Left ventricle myocardium superior (tissue), 1 donor: ENCODE results near the gene PRLH. TPM values are rescaled to one million over a fixed set of nuclear protein-coding genes. Genes with fewer than 3 reads are reported as not detected.

Experiments
- ATAC-seq: fragments of 200-7000 bp; cut with Tn5 transposase; one replicate; pipeline ENCODE4 v1.9.1; 2020; ENCODE audit warnings: mild to moderate bottlenecking, moderate library complexity
- DNase-seq: peaks from one replicate; pipeline ENCODE4 v3.0.0-alpha.2; 2020
- intact Hi-C: fragments of 100-400 bp; cut with micrococcal nuclease; formaldehyde crosslinking; loops from one replicate; pipeline ENCODE4 v1.11.0; 2022
- total RNA-seq: library from RNA; stranded (reverse); fragmentation: NEBNext Ultra II Directional; extraction: Animal tissue kit (Norgen Biotek cat#: 25700); gene quantifications from one replicate; pipeline ENCODE4 v1.2.1, GENCODE V29; 2021
- donor health status: DM: no; HTN: yes; CAD: no; lungs with severe emphysema.

PRLH gene
- total RNA-seq, 1 donor from 2014 or later = not detected

- no peak for DNase-seq
- intact Hi-C loops = no loop called here
- no peak for ATAC-seq
Measured at GRCh38 chr2:237538001-237538720, 28.2 kb upstream of the PRLH start.

- intact Hi-C loops = no loop called here
- ATAC-seq (no peak), DNase-seq (no peak)
Measured at GRCh38 chr2:237538901-237539300, 27.5 kb upstream of the PRLH start.

GRCh38 chr2:237539681-237540080, 26.7 kb upstream of the PRLH start:
- intact Hi-C loops = no loop called here
- no peak for DNase-seq
- ATAC-seq = peak; percentile 69

GRCh38 chr2:237540223-237540775, 26.1 kb upstream of the PRLH start:
- intact Hi-C loops = no loop called here
- ATAC-seq = peak; percentile 39

GRCh38 chr2:237540823-237541222, 25.6 kb upstream of the PRLH start:
- intact Hi-C loops = no loop called here
- ATAC-seq (peak; percentile 93), DNase-seq (peak; percentile 80)

More at GRCh38 chr2:237540223-237540775, 26.1 kb upstream of the PRLH start:
- DNase-seq = no peak

GRCh38 chr2:237541243-237541642, 25.1 kb upstream of the PRLH start:
- DNase-seq (no peak), ATAC-seq (peak; percentile 4)
- intact Hi-C loops = no loop called here

- intact Hi-C loops = no loop called here
- ATAC-seq (no peak), DNase-seq (no peak)
Measured at GRCh38 chr2:237542001-237542704, 24.2 kb upstream of the PRLH start.

- no peak for DNase-seq
- ATAC-seq = no peak
- intact Hi-C loops = no loop called here
Measured at GRCh38 chr2:237546040-237546875, 20.1 kb upstream of the PRLH start.

- intact Hi-C loops = no loop called here
- DNase-seq (no peak), ATAC-seq (no peak)
Measured at GRCh38 chr2:237546876-237547395, 19.4 kb upstream of the PRLH start.

GRCh38 chr2:237547841-237548416, 18.4 kb upstream of the PRLH start:
- no peak for DNase-seq
- ATAC-seq = no peak
- intact Hi-C loops = no loop called here

GRCh38 chr2:237549216-237549615, 17.2 kb upstream of the PRLH start:
- intact Hi-C loops = no loop called here
- no peak for DNase-seq
- no peak for ATAC-seq

GRCh38 chr2:237549643-237550415, 16.5 kb upstream of the PRLH start:
- DNase-seq (no peak), ATAC-seq (no peak)
- intact Hi-C loops = loop anchor here (10.0 kb wide), 1 partner anchor 435 kb away; no protein-coding TSS in a partner anchor

GRCh38 chr2:237551071-237551574, 15.3 kb upstream of the PRLH start:
- intact Hi-C loops = loop anchor here (10.0 kb wide), 1 partner anchor 436 kb away; no protein-coding TSS in a partner anchor

GRCh38 chr2:237552908-237553307, 13.5 kb upstream of the PRLH start:
- no peak for ATAC-seq
- intact Hi-C loops = loop anchor here (10.0 kb wide), 1 partner anchor 438 kb away; no protein-coding TSS in a partner anchor
- DNase-seq = no peak

More at GRCh38 chr2:237551071-237551574, 15.3 kb upstream of the PRLH start:
- ATAC-seq (no peak), DNase-seq (no peak)

- ATAC-seq = no peak
- intact Hi-C loops = loop anchor here (10.0 kb wide), 1 partner anchor 439 kb away; no protein-coding TSS in a partner anchor
- no peak for DNase-seq
Measured at GRCh38 chr2:237553948-237554347, 12.4 kb upstream of the PRLH start.

- DNase-seq (no peak), ATAC-seq (no peak)
- intact Hi-C loops = loop anchor here (10.0 kb wide), 1 partner anchor 441 kb away; no protein-coding TSS in a partner anchor
Measured at GRCh38 chr2:237555560-237555959, 10.8 kb upstream of the PRLH start.

- DNase-seq (no peak), ATAC-seq (no peak)
- intact Hi-C loops = loop anchor here (10.0 kb wide), 1 partner anchor 442 kb away; no protein-coding TSS in a partner anchor
Measured at GRCh38 chr2:237556773-237557632, 9.4 kb upstream of the PRLH start.
